Ramos (cell line): ENCODE results near the gene MEPCE.
"Not testable (repeated sequence)": the region's sequence is repeated elsewhere in the genome, so short reads cannot be mapped to it uniquely, and the experiment has no call there.

Experiments used
- in situ Hi-C: fragments of 300-500 bp; cut with MboI; formaldehyde crosslinking; loops from one replicate; pipeline ENCODE4 v1.14.3; 2022; ENCODE audit warnings: low sequenced_read_pairs; ENCODE audit not compliant: unreplicated experiment

Gene MEPCE

GRCh38 chr7:100432621-100433275 lies 3.1 kb downstream of the MEPCE start:
- in situ Hi-C loops, result no loop called here

GRCh38 chr7:100433276-100433591 lies 3.6 kb downstream of the MEPCE start:
- in situ Hi-C loops, result no loop called here

- in situ Hi-C loops, result no loop called here
Measured at GRCh38 chr7:100433592-100434296, 4.1 kb downstream of the MEPCE start.

- in situ Hi-C loops, result no loop called here
Measured at GRCh38 chr7:100434297-100435144, 4.9 kb downstream of the MEPCE start.

GRCh38 chr7:100435401-100436304 lies 6.0 kb downstream of the MEPCE start:
- in situ Hi-C loops, result no loop called here

GRCh38 chr7:100437150-100438100 lies 7.8 kb downstream of the MEPCE start:
- in situ Hi-C loops, result no loop called here

- in situ Hi-C loops, result no loop called here
Measured at GRCh38 chr7:100438172-100438571, 8.5 kb downstream of the MEPCE start.

- in situ Hi-C loops, result not testable (repeated sequence)
Measured at GRCh38 chr7:100438731-100439130, 9.1 kb downstream of the MEPCE start.

- in situ Hi-C loops, result not testable (repeated sequence)
Measured at GRCh38 chr7:100439244-100439643, 9.6 kb downstream of the MEPCE start.

GRCh38 chr7:100441641-100442535 lies 12.3 kb downstream of the MEPCE start:
- in situ Hi-C loops, result no loop called here

- in situ Hi-C loops, result no loop called here
Measured at GRCh38 chr7:100443096-100443840, 13.6 kb downstream of the MEPCE start.

GRCh38 chr7:100444311-100445278 lies 15.0 kb downstream of the MEPCE start:
- in situ Hi-C loops, result no loop called here

- in situ Hi-C loops, result no loop called here
Measured at GRCh38 chr7:100446040-100446439, 16.4 kb downstream of the MEPCE start.

GRCh38 chr7:100447363-100447762 lies 17.7 kb downstream of the MEPCE start:
- in situ Hi-C loops, result not testable (repeated sequence)

- in situ Hi-C loops, result no loop called here
Measured at GRCh38 chr7:100449190-100449795, 19.7 kb downstream of the MEPCE start.

GRCh38 chr7:100452513-100452912 lies 22.9 kb downstream of the MEPCE start:
- in situ Hi-C loops, result no loop called here
